Measurements from ENCODE around the gene WDR62. TPM values are rescaled to one million over a fixed set of nuclear protein-coding genes. Genes with fewer than 3 reads are reported as not detected.

The WDR62 gene
- total RNA-seq, 4 donors from 2014 or later, result 0.31 to 0.95 (median 0.69) TPM

DNA sequence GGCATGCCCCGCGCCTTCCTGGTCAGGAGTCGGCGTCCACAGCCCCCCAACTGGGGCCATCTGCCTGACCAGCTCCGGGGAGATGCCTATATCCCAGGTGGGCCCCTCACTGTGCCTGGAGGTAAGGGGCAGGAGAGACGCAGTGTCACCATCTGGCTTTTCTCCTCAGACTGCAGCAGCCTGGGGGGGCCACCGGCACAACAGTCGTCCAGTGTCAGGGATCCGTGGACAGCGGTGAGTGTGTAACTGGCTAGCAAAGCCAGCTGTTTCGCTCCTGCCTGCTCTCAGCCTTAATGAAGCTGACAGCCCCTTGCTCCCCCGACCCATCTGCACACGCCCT, 56.5 kb downstream of the WDR62 start:
- TF ChIP-seq, protein P1, sequence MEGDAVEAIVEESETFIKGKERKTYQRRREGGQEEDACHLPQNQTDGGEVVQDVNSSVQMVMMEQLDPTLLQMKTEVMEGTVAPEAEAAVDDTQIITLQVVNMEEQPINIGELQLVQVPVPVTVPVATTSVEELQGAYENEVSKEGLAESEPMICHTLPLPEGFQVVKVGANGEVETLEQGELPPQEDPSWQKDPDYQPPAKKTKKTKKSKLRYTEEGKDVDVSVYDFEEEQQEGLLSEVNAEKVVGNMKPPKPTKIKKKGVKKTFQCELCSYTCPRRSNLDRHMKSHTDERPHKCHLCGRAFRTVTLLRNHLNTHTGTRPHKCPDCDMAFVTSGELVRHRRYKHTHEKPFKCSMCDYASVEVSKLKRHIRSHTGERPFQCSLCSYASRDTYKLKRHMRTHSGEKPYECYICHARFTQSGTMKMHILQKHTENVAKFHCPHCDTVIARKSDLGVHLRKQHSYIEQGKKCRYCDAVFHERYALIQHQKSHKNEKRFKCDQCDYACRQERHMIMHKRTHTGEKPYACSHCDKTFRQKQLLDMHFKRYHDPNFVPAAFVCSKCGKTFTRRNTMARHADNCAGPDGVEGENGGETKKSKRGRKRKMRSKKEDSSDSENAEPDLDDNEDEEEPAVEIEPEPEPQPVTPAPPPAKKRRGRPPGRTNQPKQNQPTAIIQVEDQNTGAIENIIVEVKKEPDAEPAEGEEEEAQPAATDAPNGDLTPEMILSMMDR (IDR thresholded peaks at IDR 0.05), result no peak
- ATAC-seq (ENCODE audit: low FRiP score), result no peak
- DNase-seq (ENCODE audit: low spot score), result no peak

DNA sequence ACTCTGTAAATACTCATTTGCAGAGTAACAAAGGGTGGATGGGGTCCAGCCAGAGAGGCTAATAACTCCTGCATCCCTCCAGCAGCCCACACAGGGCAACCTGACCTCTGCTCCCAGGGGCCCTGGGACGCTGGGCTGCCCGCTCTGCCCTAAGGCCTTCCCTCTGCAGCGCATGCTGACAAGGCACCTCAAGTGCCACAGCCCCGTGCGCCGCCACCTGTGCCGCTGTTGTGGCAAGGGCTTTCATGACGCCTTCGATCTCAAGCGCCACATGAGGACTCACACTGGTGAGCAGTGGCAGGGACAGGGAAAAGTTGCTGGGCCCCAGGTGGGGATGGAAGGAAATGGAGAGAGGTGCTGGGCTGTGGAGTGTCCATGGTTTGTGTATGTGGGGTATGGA, 58.0 kb downstream of the WDR62 start:
- no peak for DNase-seq (ENCODE audit: low spot score)
- ATAC-seq (ENCODE audit: low FRiP score), result no peak
- TF ChIP-seq, protein P1 (IDR thresholded peaks at IDR 0.05), result no peak

DNA sequence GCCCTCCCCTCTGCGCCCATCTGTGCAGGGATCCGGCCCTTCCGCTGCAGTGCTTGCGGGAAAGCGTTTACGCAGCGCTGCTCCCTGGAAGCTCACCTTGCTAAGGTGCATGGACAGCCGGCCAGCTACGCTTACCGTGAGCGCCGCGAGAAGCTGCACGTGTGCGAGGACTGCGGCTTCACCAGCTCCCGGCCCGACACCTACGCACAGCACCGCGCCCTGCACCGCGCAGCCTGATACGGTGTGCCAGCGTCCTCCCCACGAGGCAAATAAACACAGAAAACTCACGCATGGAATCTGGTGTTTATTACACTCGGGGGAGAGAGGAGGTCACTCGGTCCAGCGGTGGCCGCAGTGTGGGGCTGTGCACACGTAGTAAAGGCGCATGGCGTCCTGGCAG, 58.7 kb downstream of the WDR62 start:
- ATAC-seq (ENCODE audit: low FRiP score) (no peak), DNase-seq (ENCODE audit: low spot score) (no peak)
- TF ChIP-seq, protein P1 (IDR thresholded peaks at IDR 0.05), result no peak

DNA sequence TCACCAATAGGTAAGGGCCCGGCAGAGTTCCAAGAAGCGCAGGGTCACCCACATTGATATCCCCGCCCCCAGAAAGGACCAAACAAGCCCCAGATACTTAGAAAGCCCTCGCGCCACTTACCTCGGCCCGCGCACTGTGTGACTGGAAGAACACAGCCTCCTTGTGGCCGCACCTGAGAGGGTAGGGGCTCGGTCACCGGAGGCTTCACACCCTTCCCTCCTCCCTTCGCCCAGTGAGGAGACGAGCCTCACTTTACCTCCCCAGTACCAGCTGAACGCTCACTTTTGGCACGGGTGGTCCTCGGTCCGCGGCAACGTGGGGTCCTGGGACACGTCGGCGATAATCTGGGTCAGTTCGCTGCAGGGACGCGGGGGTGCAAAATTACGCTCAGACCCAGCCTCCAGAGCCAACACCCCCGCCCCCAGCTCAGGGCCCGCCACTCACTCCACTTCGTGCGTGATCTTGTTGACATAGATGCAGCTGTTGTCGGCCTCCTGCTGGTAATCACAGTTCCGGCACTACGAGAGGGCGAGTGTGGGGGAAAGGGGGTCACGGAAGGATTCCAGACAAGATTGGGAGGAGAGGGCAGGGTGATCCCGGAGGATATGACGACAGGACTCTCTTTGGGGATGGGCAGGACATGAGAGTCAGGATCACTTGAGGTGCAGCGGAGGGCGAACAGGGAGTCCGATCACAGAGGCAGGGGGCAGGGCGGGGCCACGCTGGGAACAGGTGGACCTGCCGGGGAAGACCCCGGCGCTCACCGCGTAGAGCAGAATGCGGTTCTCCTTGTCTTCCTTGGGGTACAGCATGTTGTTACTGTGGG, 59.4 kb downstream of the WDR62 start:
- peak; percentile 4 for ATAC-seq (ENCODE audit: low FRiP score)
- TF ChIP-seq, protein P1 (IDR thresholded peaks at IDR 0.05), result no peak
- DNase-seq (ENCODE audit: low spot score), result no peak

DNA sequence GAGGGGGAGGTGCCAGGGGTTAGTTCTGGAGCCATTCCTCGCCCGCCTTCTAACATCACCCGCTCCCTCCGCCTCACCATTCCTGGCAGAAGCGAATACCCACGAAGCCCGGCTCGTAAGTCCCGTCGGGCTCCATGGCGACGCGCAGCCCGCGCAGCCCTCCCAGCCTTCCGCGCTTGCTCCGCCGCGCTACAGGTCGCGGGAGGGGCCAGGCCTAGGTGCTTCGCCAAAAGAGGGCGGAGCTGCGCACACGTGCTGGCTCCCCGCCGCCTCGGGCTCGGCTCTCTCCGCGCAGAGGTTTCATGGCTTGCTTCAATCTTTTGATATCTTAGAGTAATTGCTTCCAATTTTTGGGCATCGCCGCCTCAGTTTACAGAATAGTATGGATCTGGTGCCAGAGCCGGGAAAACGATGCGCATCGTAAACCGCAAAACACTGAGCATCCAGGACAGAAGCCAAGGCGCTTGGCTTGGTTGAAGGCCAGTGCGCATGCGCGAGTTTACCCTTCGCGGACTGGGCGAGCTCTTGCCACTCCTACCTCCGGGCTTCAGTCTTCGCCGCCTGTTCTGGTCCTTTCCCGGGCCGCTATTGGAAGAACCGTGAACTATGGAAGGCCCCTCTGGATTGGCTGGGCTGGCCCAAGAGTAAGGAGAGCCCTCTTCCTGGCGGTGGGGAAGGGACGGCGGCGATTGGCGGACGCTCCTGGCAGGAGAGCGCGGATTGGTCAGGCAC, 60.2 kb downstream of the WDR62 start, which contains the start of gene POLR2I:
Gene POLR2I, minus strand, starts transcription at position 155 of the 732 bp plus-strand sequence. Its CDS starts 19 bp downstream, at position 136.
- ATAC-seq (ENCODE audit: low FRiP score), result peak; percentile 96
- TF ChIP-seq, protein P1 (IDR thresholded peaks at IDR 0.05), result peak in 1 of 3 donors; percentile 4
- DNase-seq (ENCODE audit: low spot score), result peak; percentile 97

DNA sequence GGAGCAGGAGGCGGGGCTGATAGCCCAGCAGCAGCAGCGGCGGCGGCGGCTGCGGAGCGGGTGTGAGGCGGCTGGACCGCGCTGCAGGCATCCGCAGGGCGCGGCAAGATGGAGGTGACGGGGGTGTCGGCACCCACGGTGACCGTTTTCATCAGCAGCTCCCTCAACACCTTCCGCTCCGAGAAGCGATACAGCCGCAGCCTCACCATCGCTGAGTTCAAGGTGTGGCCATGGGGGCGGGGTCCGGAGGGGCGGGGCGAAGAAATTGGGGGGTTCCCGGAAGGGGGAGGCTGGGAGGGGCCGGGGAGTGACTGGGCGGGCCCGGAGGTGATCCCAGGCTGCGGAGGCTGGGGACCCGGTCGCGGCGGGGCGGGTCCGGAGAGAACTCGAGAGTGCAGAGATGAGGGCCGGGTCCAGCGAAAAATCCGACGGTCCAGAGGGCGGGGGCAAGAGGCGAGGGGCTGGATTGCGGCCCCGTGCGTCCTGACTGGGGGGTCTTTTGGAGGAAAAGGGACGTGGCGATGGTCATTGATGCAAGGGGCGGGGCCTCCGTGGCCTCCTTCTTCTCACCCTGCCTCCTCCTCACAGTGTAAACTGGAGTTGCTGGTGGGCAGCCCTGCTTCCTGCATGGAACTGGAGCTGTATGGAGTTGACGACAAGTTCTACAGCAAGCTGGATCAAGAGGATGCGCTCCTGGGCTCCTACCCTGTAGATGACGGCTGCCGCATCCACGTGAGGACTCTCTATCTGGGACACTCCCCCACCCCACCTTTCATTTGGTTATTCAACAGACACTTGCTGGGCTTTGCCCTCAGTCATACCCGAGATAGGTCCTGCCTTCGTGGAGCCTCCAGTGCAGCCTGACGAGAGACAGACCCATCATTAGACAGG, 61.0 kb downstream of the WDR62 start, which contains the start of gene TBCB:
Gene TBCB, plus strand, starts transcription at position 16 of the 891 bp plus-strand sequence. Its CDS starts 93 bp downstream, at position 109.
- ATAC-seq (ENCODE audit: low FRiP score) (peak; percentile 69), DNase-seq (ENCODE audit: low spot score) (peak; percentile 74)
- TF ChIP-seq, protein P1 (IDR thresholded peaks at IDR 0.05), result no peak
